Adrenal gland (tissue), 12 donors: ENCODE data around the gene TRABD. TPM values are rescaled to one million over a fixed set of nuclear protein-coding genes. Genes with fewer than 3 reads are reported as not detected.

Source experiments
- DNase-seq, 7 donors: peaks; one replicate each; pipeline ENCODE4 v3.0.0-alpha.2; 2019 to 2020
- H3K27ac ChIP-seq, 5 donors: fragments of 200-600 bp; sonication (generic) in 4 of 5; 1 replicate in 3 of 5; 2 replicates in 2 of 5; pipeline versions ENCODE4 v1.5.1 to v1.8.0; 2016 to 2020; ENCODE audit warnings: mild to moderate bottlenecking in 1 of 5
- H3K27me3 ChIP-seq: fragments of 200-600 bp; 2 replicates; pipeline ENCODE4 v1.8.0; 2021
- H3K36me3 ChIP-seq, 2 donors: fragments of 200-600 bp; replicated peaks in 1 of 2; 1 replicate in 1 of 2; 2 replicates in 1 of 2; pipeline versions ENCODE4 v1.5.1 to v1.8.0; 2018 to 2022
- H3K4me1 ChIP-seq, 2 donors: fragments of 200-600 bp; replicated peaks in 1 of 2; 1 replicate in 1 of 2; 2 replicates in 1 of 2; pipeline versions ENCODE4 v1.5.1 to v1.8.0; 2018 to 2021
- H3K4me3 ChIP-seq, 4 donors: fragments of 200-600 bp; sonication (generic) in 3 of 4; one replicate each; pipeline ENCODE4 v1.5.1; 2016 to 2018
- H3K9me3 ChIP-seq, 3 donors: fragments of 200-600 bp; sonication (generic) in 1 of 3; replicated peaks in 1 of 3; 1 replicate in 2 of 3; 2 replicates in 1 of 3; pipeline versions ENCODE4 v1.5.1 to v1.8.0; 2016 to 2021
- POLR2A ChIP-seq, 2 donors: fragments of 450-650 bp; IDR thresholded peaks; one replicate each; pipeline ENCODE4 v1.6.1; 2017; ENCODE audit warnings: antibody characterized with exemption in 2 of 2, mild to moderate bottlenecking in 2 of 2, moderate library complexity in 1 of 2
- WGBS, 4 donors: extraction: QIAGEN DNeasy Blood & Tissue Kit in 2 of 4; methylation state at CpG; one replicate each; pipeline versions ENCODE4 v1.1.5 to v1.1.7; 2013 to 2017; 5-methylcytosine and 5-hydroxymethylcytosine counted together
- intact Hi-C, 2 donors: fragments of 100-400 bp; cut with DNase I; formaldehyde crosslinking; loops; one replicate each; pipeline versions ENCODE4 v1.14.1 to v1.15.0; 2022 to 2023
- polyA plus RNA-seq, 3 donors: library from polyadenylated mRNA; stranded (reverse); fragments of 200-250 nt in 2 of 3; fragments of 350-450 nt in 1 of 3; fragmentation: Illumina TruSeq in 1 of 3; extraction: RNeasy Lipid Tissue Mini Kit (QIAGEN cat#74804) in 1 of 3; gene quantifications; one replicate each; pipeline ENCODE4 v1.2.3, GENCODE V29; 2013 to 2014
- total RNA-seq, 9 donors: library from RNA; depleted of rRNA in 4 of 9; stranded (reverse); fragments of >200 nt in 4 of 9; fragments of 120-200 nt in 1 of 9; fragmentation: NEBNext Ultra II Directional in 1 of 9; extraction: Animal tissue kit (Norgen Biotek cat#: 25700) in 1 of 9; gene quantifications; one replicate each; pipeline versions ENCODE4 v1.1.0 to v1.2.4, GENCODE V29; 2013 to 2023
- TF ChIP-seq, protein P1 (sequence below), 6 experiments: fragments of 450-650 bp in 4 of 6; fragments of 200-600 bp in 2 of 6; sonication (generic) in 1 of 6; IDR thresholded peaks; 1 replicate in 5 of 6; 2 replicates in 1 of 6; pipeline versions ENCODE4 v1.5.1 to v1.8.0; 2016 to 2021; ENCODE audit warnings: antibody characterized with exemption in 6 of 6, mild to moderate bottlenecking in 2 of 6, moderate library complexity in 1 of 6
- donor health status: healthy with polysubstance abuse.
- donor health status: Bipolar disorder and iron deficiency.
- donor health status: DM: yes; HTN: yes; CAD: no.
- donor health status: DM: no; HTN: no; CAD: no.
- donor health status: DM: no; HTN: no; CAD: no.
- donor health status: DM: yes; HTN: yes; CAD: no.

Gene TRABD
- total and polyA plus RNA-seq, 12 donors, result 3.0 to 79.0 (median 28.9) TPM

DNA sequence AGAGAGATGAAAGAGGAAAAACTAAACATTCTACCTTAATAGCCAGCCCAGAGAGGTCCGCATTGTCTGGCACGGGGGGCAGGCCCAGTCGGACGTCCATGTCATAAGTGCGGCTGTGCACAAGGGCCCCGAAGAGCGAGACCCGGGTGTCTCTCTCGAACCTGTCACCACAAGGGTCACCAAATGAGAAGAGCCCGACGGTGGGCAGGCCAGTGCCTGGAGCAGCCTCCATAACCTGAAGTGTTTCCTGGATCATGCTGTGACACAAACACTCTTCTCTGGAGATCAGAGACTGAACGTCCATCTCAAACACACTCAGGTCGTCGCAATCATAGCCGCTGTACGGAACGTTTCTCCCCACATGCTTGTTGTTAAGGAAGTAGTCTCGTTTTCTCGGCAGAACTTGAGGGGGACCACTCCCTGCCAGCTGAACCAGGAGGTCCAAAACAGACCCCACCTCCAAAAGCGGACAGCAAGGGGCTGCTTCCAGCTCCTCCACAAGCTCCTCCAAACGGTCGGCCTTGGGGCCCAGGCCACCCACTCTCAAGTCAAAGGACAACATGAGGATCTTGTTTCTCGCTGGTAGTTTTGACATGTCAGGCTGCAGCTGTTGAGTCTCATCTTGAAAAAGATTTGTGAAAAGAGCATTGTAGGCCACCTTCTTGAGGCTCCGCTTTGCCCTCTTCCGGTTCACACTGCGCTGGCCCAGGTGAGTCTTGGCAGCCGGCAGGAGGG, 58.1 kb downstream of the TRABD start:
- WGBS, 4 donors, result 12 to 20% (median 17%) methylated on average over 25 to 27 of the region's 27 CpGs
- no peak for TF ChIP-seq POLR2A (IDR thresholded peaks at IDR 0.05)
- TF ChIP-seq, protein P1, sequence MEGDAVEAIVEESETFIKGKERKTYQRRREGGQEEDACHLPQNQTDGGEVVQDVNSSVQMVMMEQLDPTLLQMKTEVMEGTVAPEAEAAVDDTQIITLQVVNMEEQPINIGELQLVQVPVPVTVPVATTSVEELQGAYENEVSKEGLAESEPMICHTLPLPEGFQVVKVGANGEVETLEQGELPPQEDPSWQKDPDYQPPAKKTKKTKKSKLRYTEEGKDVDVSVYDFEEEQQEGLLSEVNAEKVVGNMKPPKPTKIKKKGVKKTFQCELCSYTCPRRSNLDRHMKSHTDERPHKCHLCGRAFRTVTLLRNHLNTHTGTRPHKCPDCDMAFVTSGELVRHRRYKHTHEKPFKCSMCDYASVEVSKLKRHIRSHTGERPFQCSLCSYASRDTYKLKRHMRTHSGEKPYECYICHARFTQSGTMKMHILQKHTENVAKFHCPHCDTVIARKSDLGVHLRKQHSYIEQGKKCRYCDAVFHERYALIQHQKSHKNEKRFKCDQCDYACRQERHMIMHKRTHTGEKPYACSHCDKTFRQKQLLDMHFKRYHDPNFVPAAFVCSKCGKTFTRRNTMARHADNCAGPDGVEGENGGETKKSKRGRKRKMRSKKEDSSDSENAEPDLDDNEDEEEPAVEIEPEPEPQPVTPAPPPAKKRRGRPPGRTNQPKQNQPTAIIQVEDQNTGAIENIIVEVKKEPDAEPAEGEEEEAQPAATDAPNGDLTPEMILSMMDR (IDR thresholded peaks at IDR 0.05), result no peak
- no peaks in the 10 kb centered on the region for H3K27me3 ChIP-seq
- H3K4me3 ChIP-seq, result peak overlapping the region; percentile 63 to 95 (median 93)
- H3K27ac ChIP-seq, result peak overlapping the region in 4 of 5 donors; percentile 87 to 96 (median 92)
- peaks cover 0 to 16% of the 10 kb centered on the region in 2 donors for H3K36me3 ChIP-seq
- intact Hi-C loops, result no loop called here
- no peak for DNase-seq
- no peaks in the 10 kb centered on the region for H3K9me3 ChIP-seq
- peaks cover 35 to 44% of the 10 kb centered on the region in 2 donors for H3K4me1 ChIP-seq

DNA sequence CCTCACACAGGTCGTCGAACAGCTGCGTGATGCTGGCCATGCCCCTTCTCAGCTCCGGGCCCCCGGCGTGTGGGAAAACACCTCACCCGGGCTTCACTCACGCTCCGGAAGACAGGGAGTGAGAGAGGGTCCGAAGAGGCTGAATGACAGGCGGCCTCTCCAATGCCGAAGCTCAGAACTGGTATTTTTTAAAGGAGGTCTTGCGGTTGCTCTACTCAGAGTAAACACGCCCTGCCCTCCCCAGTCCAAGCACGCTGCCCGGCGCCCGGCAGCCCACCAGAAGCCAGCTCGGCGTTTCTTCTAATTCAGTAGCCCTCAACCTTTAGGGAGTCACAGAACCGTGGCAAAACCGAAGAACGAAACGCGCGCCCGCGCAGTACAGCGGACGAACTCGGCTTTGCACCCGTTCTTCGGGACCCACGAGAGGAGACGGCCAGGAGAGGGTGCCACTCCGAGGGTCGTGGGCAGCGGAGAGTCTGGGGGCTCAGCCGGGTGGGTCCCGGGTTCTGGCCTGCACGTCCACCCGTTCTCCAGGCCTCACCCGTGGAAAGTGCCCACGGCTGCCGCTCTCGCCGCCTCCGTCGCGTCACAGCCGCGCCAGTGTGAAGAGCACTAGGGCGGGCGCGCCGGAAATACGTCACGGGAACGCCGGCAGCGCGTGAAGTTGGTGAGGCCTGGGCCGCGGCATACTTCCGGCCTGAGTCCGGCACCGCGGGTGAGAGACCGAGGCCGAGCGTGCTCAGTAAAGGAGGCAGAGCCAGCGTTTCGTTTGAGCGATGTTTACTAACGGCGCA, 58.9 kb downstream of the TRABD start, which contains the start of gene TUBGCP6:
Gene TUBGCP6, minus strand, starts transcription at position 604 of the 794 bp plus-strand sequence. Its CDS starts 564 bp downstream, at position 40.
- Histone ChIP-seq H3K36me3 (peaks cover 0 to 16% of the 10 kb centered on the region in 2 donors), H3K4me1 (peaks cover 35 to 44% of the 10 kb centered on the region in 2 donors), H3K4me3 (peak within 1 kb of the TSS; percentile 63 to 95 (median 93)), H3K9me3 (no peaks in the 10 kb centered on the region), H3K27me3 (no peaks in the 10 kb centered on the region), H3K27ac (peak within 1 kb of the TSS; percentile 80 to 96 (median 89))
- intact Hi-C loops, result no loop called here
- TF ChIP-seq, protein P1 (IDR thresholded peaks at IDR 0.05), result peak; percentile 6 to 64 (median 44)
- TF ChIP-seq POLR2A (IDR thresholded peaks at IDR 0.05), result peak; percentile 70 to 77
- 0 to 1% (median 0%) methylated on average over 16 to 76 of the region's 76 CpGs for WGBS, 4 donors
- peak; percentile 91 to 98 (median 95) for DNase-seq

DNA sequence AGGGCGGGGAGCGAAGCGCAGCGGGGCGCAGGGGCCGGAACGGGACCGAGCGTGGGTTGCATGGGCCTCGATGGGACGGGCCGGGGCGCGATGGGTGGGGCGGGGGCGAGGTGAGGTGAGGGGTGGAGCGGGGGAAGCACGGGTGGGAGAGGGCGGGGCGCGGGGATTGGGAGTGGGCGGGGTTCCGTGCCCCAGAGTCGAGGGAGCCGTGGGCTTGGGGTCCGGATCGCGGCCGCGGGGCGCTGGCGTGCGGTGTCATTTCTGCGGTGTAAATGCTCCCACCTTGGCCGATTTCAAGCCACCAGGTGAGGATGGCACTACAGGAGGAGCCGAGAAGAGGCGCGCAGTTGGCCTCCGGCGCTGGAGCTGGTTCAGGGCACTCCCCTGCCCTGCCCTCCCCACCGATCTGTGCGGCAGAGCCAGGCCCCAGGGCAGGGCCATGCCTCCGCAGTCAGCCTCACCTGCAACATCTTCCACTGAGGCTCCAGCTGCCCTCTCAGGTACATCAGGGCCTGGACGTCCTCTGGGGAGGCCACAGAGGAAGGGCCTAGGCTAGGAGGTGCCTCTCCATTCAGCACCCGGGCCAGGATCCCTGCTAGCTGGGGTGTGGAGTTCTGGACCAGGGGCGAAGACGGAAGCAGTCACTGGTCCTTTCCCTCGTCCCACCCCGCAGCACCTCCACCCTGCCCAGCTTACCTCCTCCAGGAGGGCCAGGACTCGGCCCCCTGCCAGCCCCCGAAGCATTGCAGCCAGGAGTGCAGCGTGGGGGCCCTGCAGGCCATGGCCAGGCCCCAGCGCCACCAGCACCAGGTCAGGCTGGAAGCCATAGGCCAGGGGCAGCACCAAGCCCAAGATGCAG, 59.7 kb downstream of the TRABD start:
- intact Hi-C loops, result no loop called here
- Histone ChIP-seq H3K27me3 (no peaks in the 10 kb centered on the region), H3K36me3 (peaks cover 0 to 9% of the 10 kb centered on the region in 2 donors), H3K9me3 (no peaks in the 10 kb centered on the region), H3K4me3 (peak overlapping the region; percentile 63 to 95 (median 93)), H3K27ac (peak overlapping the region; percentile 80 to 96 (median 89)), H3K4me1 (peaks cover 42 to 52% of the 10 kb centered on the region in 2 donors)
- 9 to 17% (median 13%) methylated on average over 36 to 53 of the region's 53 CpGs; no CpG with 5 or more reads in 1 of the 4 donors for WGBS, 4 donors
- peak in 1 of 2 donors; percentile 5 for TF ChIP-seq POLR2A (IDR thresholded peaks at IDR 0.05)
- TF ChIP-seq, protein P1 (IDR thresholded peaks at IDR 0.05), result no peak
- peak in 1 of 7 donors; percentile 32 for DNase-seq
